HCT116 (cell line): ENCODE data around the gene USP9X. TPM values are rescaled to one million over a fixed set of nuclear protein-coding genes. Genes with fewer than 3 reads are reported as not detected.

Experiments used
- ATAC-seq: fragments of 200-7000 bp; cut with Tn5 transposase; 2 replicates; pipeline ENCODE4 v1.9.1; 2020; ENCODE audit warnings: mild to moderate bottlenecking, moderate library complexity
- BruUV-seq: library from RNA; stranded (reverse); fragments of 400-500 nt; replicated peaks from 2 replicates; lab custom pipeline; 2021; lab: Mats Ljungman, UMichigan
- CTCF ChIA-PET: fragments of 300-600 bp; sonication (Branson Sonifier 250); formaldehyde crosslinking; loops from one replicate; lab custom pipeline; 2021; ENCODE audit warnings: antibody characterized with exemption; lab: Charles Lee
- POLR2A ChIA-PET: fragments of 300-600, 350-600 bp; sonication (Branson Sonifier 250); formaldehyde crosslinking; loops from one replicate; lab custom pipeline; 2021; ENCODE audit warnings: antibody characterized with exemption; lab: Charles Lee
- RAD21 ChIA-PET, 2 experiments: fragments of 300-600 bp; sonication (Branson Sonifier 250); formaldehyde crosslinking; loops; one replicate each; lab custom pipeline; 2023; ENCODE audit warnings: low total read pairs in 2 of 2; ENCODE audit not compliant: uncharacterized antibody in 2 of 2, unreplicated experiment in 2 of 2, low non-redundant PET in 1 of 2; lab: Charles Lee
- DNase-seq: peaks from one replicate; pipeline ENCODE4 v3.0.0-alpha.2; 2010; ENCODE audit warnings: low read depth, low spot score
- H2AFZ ChIP-seq: fragments of 200-600 bp; shearing (Covaris generic), sonication (generic); 2 replicates; pipeline ENCODE4 v1.6.1; 2017; ENCODE audit warnings: low read depth, mixed run types, mixed read lengths, antibody characterized with exemption, low read length; ENCODE audit not compliant: poor library complexity, severe bottlenecking
- H3K27ac ChIP-seq: 2 replicates; pipeline ENCODE4 v1.5.1; 2012; ENCODE audit warnings: low read depth, low read length
- H3K27me3 ChIP-seq: fragments of 200-600 bp; sonication (generic); 2 replicates; pipeline ENCODE4 v1.6.1; 2016; ENCODE audit warnings: mixed run types, low read length, mixed read lengths; ENCODE audit not compliant: insufficient read depth
- H3K36me3 ChIP-seq, 2 experiments: fragments of 200-500 bp in 1 of 2; fragments of 200-600 bp in 1 of 2; sonication (Bioruptor generic) in 1 of 2; sonication (generic) in 1 of 2; 2 replicates each; pipeline versions ENCODE4 v1.5.1 to v1.6.1; 2014 to 2016; ENCODE audit warnings: low read length in 2 of 2, inconsistent platforms in 1 of 2, mixed read lengths in 1 of 2, mixed run types in 1 of 2; ENCODE audit not compliant: insufficient read depth in 2 of 2, control insufficient read depth in 1 of 2
- H3K4me1 ChIP-seq, 2 experiments: fragments of 200-600 bp in 1 of 2; sonication (generic) in 1 of 2; 2 replicates each; pipeline versions ENCODE4 v1.5.1 to v1.6.1; 2012 to 2017; ENCODE audit warnings: low read length in 2 of 2, inconsistent platforms in 1 of 2, mild to moderate bottlenecking in 1 of 2, mixed read lengths in 1 of 2, mixed run types in 1 of 2, moderate library complexity in 1 of 2; ENCODE audit not compliant: insufficient read depth in 2 of 2, control insufficient read depth in 1 of 2
- H3K4me2 ChIP-seq: fragments of 200-600 bp; sonication (generic); 2 replicates; pipeline ENCODE4 v1.6.1; 2017; ENCODE audit warnings: mixed run types, low read length, mixed read lengths
- H3K4me3 ChIP-seq, 2 experiments: fragments of 200-600 bp in 1 of 2; sonication (generic) in 1 of 2; replicated peaks in 1 of 2; 2 replicates each; pipeline ENCODE4 v1.5.1; 2011 to 2016; ENCODE audit warnings: low read length in 2 of 2, control low read depth in 1 of 2, low read depth in 1 of 2, mild to moderate bottlenecking in 1 of 2, mixed read lengths in 1 of 2, mixed run types in 1 of 2
- H3K79me2 ChIP-seq: fragments of 200-600 bp; sonication (generic); 2 replicates; pipeline ENCODE4 v1.6.1; 2017; ENCODE audit warnings: mild to moderate bottlenecking, mixed run types, low read length, moderate library complexity, mixed read lengths; ENCODE audit not compliant: insufficient read depth
- H3K9ac ChIP-seq: fragments of 200-600 bp; sonication (generic); 2 replicates; pipeline ENCODE4 v1.6.1; 2016; ENCODE audit warnings: low read length, mixed read lengths
- H3K9me2 ChIP-seq: fragments of 200-600 bp; sonication (generic), shearing (Covaris generic); 2 replicates; pipeline ENCODE4 v1.6.1; 2017; ENCODE audit warnings: mixed run types, mild to moderate bottlenecking, moderate library complexity; ENCODE audit not compliant: insufficient read depth
- H3K9me3 ChIP-seq, 2 experiments: fragments of 200-500 bp in 1 of 2; fragments of 200-600 bp in 1 of 2; sonication (Bioruptor generic) in 1 of 2; sonication (generic) in 1 of 2; 2 replicates each; pipeline ENCODE4 v1.6.1; 2014 to 2017; ENCODE audit warnings: low read length in 2 of 2, mixed read lengths in 2 of 2, inconsistent platforms in 1 of 2, low read depth in 1 of 2, mild to moderate bottlenecking in 1 of 2, mixed run types in 1 of 2, moderate library complexity in 1 of 2; ENCODE audit not compliant: control insufficient read depth in 1 of 2, insufficient read depth in 1 of 2
- H4K20me1 ChIP-seq: fragments of 200-600 bp; sonication (generic), shearing (Covaris generic); 2 replicates; pipeline ENCODE4 v1.6.1; 2017; ENCODE audit warnings: mixed run types, mild to moderate bottlenecking, moderate library complexity; ENCODE audit not compliant: insufficient read depth
- CBX3 ChIP-seq: IDR thresholded peaks from 2 replicates; pipeline ENCODE4 v1.6.1; 2012; ENCODE audit warnings: low read depth
- CEBPB ChIP-seq: IDR thresholded peaks from 2 replicates; pipeline ENCODE4 v1.6.1; 2012; ENCODE audit warnings: low read depth
- ELF1 ChIP-seq: IDR thresholded peaks from 2 replicates; pipeline ENCODE4 v1.6.1; 2012; ENCODE audit warnings: low read depth, borderline replicate concordance
- EZH2 ChIP-seq: fragments of 200-600 bp; sonication (generic); IDR thresholded peaks from 2 replicates; pipeline ENCODE4 v1.6.1; 2017; ENCODE audit warnings: antibody characterized with exemption, mixed run types
- JUND ChIP-seq: IDR thresholded peaks from 2 replicates; pipeline ENCODE4 v1.6.1; 2012
- MAX ChIP-seq: IDR thresholded peaks from 2 replicates; pipeline ENCODE4 v1.6.1; 2012
- POLR2A ChIP-seq: IDR thresholded peaks from 2 replicates; pipeline ENCODE4 v1.7.0; 2011; ENCODE audit warnings: borderline replicate concordance; ENCODE audit not compliant: insufficient read depth, insufficient read length; ENCODE audit errors: extremely low read depth
- POLR2AphosphoS5 ChIP-seq: IDR thresholded peaks from 2 replicates; pipeline ENCODE4 v1.6.1; 2011; ENCODE audit warnings: mild to moderate bottlenecking, low read depth, low read length, moderate library complexity
- RAD21 ChIP-seq: IDR thresholded peaks from 2 replicates; pipeline ENCODE4 v1.6.1; 2012; ENCODE audit warnings: low read depth, mild to moderate bottlenecking
- REST ChIP-seq: IDR thresholded peaks from 2 replicates; pipeline ENCODE4 v1.6.1; 2012; ENCODE audit warnings: low read depth
- SP1 ChIP-seq: IDR thresholded peaks from 2 replicates; pipeline ENCODE4 v1.6.1; 2012; ENCODE audit warnings: low read depth
- TCF7L2 ChIP-seq: IDR thresholded peaks from 2 replicates; pipeline ENCODE4 v1.7.0; 2011; ENCODE audit warnings: borderline replicate concordance, inconsistent platforms; ENCODE audit not compliant: insufficient read depth, insufficient read length; ENCODE audit errors: extremely low read depth
- ZFX ChIP-seq: fragments of 450-650 bp; IDR thresholded peaks from 2 replicates; pipeline ENCODE4 v1.6.1; 2017
- ZNF274 ChIP-seq: fragments of 200-500 bp; sonication (Bioruptor generic); IDR thresholded peaks from 2 replicates; pipeline ENCODE4 v1.6.1; 2014; ENCODE audit warnings: mild to moderate bottlenecking, low read depth, low read length, inconsistent platforms
- intact Hi-C: fragments of 100-400 bp; cut with micrococcal nuclease; formaldehyde crosslinking; loops from 2 replicates; pipeline ENCODE4 v1.10.0; 2022
- total RNA-seq: library from RNA; stranded (reverse); gene quantifications from one replicate; pipeline ENCODE4 v1.2.1, GENCODE V29; 2021; ENCODE audit not compliant: unreplicated experiment

Gene USP9X
- total RNA-seq, 1 experiment from 2014 or later, result 52.4 TPM

GRCh38 chrX:41176263-41176662, 91.0 kb downstream of the USP9X start:
- ATAC-seq (no peak), DNase-seq (no peak)
- H3K36me3 ChIP-seq, result peaks cover 0 to 2% of the 10 kb centered on the region in 2 experiments; a peak in 1 of 4 replicates
- no peaks in the 10 kb centered on the region for H3K27me3 ChIP-seq
- ChIA-PET RAD21 (no interaction called here), CTCF (no interaction called here), POLR2A (no interaction called here)
- no TSS peak for BruUV-seq
- no peak overlapping the region for H2AFZ ChIP-seq
- H3K9ac ChIP-seq, result no peak overlapping the region
- H3K9me3 ChIP-seq, result no peaks in the 10 kb centered on the region
- H4K20me1 ChIP-seq, result no peaks in the 10 kb centered on the region
- H3K4me2 ChIP-seq, result no peak overlapping the region
- H3K4me3 ChIP-seq, result no peak overlapping the region
- H3K4me1 ChIP-seq, result no peaks in the 10 kb centered on the region
- H3K27ac ChIP-seq, result no peak overlapping the region
- H3K79me2 ChIP-seq, result peaks cover 3% of the 10 kb centered on the region; the same call in 1 of the 2 replicates
- no peak for TF ChIP-seq REST
- no peak for TF ChIP-seq ZFX
- TF ChIP-seq JUND, result no peak
- no peak for TF ChIP-seq CEBPB
- TF ChIP-seq EZH2, result no peak
- TF ChIP-seq ELF1, result no peak
- TF ChIP-seq SP1, result no peak
- no peak for TF ChIP-seq ZNF274
- TF ChIP-seq TCF7L2, result no peak
- TF ChIP-seq RAD21, result no peak
- no peak for TF ChIP-seq POLR2A
- TF ChIP-seq CBX3, result no peak
- TF ChIP-seq MAX, result no peak
- no peak for TF ChIP-seq POLR2AphosphoS5
- TF ChIP-seq, all 23 proteins: peak for 0
- intact Hi-C loops, result no loop called here
- no peaks in the 10 kb centered on the region for H3K9me2 ChIP-seq
